ENCODE measurements around the gene LIX1L.

LIX1L gene

DNA sequence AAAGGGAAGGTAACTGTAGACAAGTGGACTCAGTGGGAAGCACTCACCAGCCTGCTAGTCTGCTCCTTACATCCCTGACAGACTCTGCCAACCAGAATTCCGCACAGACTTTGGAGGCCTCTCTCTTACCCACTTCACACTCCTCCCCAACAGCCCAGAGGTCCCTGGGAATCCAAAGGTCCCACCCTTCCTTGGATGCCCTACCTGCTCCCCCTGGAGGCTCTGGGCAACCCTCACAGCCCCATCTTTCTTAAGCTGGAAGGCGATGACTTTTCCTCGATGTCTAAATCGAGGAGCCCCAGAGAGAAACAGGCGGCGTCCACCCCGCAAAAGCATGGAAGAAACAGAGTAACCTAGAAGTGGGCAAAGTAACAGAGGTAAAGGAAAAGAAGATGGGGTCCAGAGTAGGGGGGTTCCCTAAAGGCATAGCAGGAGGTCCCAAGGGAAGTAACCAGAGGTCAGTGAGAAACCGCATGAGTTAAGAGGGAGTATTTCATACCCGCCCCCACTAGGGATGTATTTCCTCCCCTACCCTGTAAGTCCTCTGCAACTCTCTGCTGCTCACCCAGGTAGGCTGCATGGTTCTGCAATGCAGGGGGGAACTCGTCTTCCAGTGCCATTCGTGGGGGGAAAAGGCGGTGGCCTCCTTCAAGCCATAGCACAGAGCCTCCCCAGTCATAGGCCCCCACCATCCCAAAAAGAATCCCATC, 56.4 kb downstream of the LIX1L start:
- TF ChIP-seq EZH2phosphoT487 (IDR thresholded peaks at IDR 0.05; ENCODE audit: borderline replicate concordance) (no peak), CTCF (conservative IDR thresholded peaks at IDR 0.05; ENCODE audit: low read length) (no peak)
- Histone ChIP-seq H3K9ac (ENCODE audit: low read depth, low read length, poor library complexity, severe bottlenecking) (no peak overlapping the region), H3K9me2 (replicated peaks; ENCODE audit: low read depth, low read length) (no peaks in the 10 kb centered on the region), H3K79me2 (ENCODE audit: insufficient read depth, low read length) (no peaks in the 10 kb centered on the region), H3K9me3 (ENCODE audit: insufficient read depth, low read depth, low read length) (no peaks in the 10 kb centered on the region), H3K36me3 (ENCODE audit: insufficient read depth, low read length) (no peaks in the 10 kb centered on the region), H2AFZ (ENCODE audit: low read length) (no peak overlapping the region), H3K4me3 (ENCODE audit: low read length, poor library complexity, severe bottlenecking) (no peak overlapping the region), H3K4me1 (ENCODE audit: insufficient read depth, low read length, poor library complexity, severe bottlenecking) (no peaks in the 10 kb centered on the region), H4K20me1 (ENCODE audit: insufficient read depth, low read length, poor library complexity, severe bottlenecking) (no peaks in the 10 kb centered on the region), H3K27me3 (ENCODE audit: insufficient read depth, low read length, poor library complexity, severe bottlenecking) (no peaks in the 10 kb centered on the region), H3F3A (ENCODE audit: low read depth) (no peaks in the 10 kb centered on the region), H3K4me2 (ENCODE audit: low read depth, low read length, poor library complexity, severe bottlenecking) (no peak overlapping the region)

DNA sequence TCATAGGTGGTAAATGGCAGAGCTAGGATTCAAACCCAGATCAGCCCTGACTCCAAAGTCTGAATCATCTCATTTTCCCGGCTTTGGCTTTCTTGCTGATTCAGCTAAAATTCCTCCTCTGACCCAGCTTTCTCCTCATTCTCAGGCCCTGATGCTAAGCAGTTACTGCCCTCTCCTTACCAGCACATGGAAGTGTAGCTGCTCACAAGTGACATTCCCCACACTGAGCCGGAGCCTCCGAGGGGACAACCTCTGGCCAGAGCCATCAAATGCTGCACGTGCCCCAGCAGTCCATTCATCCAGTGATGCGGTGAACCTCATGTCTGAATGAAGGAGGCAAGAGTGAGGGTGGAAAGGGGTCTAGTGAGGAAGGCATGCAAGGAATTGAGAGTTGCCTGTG, 59.1 kb downstream of the LIX1L start:
- Histone ChIP-seq H3K4me2 (ENCODE audit: low read depth, low read length, poor library complexity, severe bottlenecking) (no peak overlapping the region), H3K79me2 (ENCODE audit: insufficient read depth, low read length) (no peaks in the 10 kb centered on the region), H3K27me3 (ENCODE audit: insufficient read depth, low read length, poor library complexity, severe bottlenecking) (no peaks in the 10 kb centered on the region), H3K4me3 (ENCODE audit: low read length, poor library complexity, severe bottlenecking) (no peak overlapping the region), H3K4me1 (ENCODE audit: insufficient read depth, low read length, poor library complexity, severe bottlenecking) (no peaks in the 10 kb centered on the region), H3K9me3 (ENCODE audit: insufficient read depth, low read depth, low read length) (no peaks in the 10 kb centered on the region), H2AFZ (ENCODE audit: low read length) (no peak overlapping the region), H3K9ac (ENCODE audit: low read depth, low read length, poor library complexity, severe bottlenecking) (no peak overlapping the region), H4K20me1 (ENCODE audit: insufficient read depth, low read length, poor library complexity, severe bottlenecking) (no peaks in the 10 kb centered on the region), H3K36me3 (ENCODE audit: insufficient read depth, low read length) (no peaks in the 10 kb centered on the region), H3K9me2 (replicated peaks; ENCODE audit: low read depth, low read length) (no peaks in the 10 kb centered on the region), H3F3A (ENCODE audit: low read depth) (no peaks in the 10 kb centered on the region)
- TF ChIP-seq EZH2phosphoT487 (IDR thresholded peaks at IDR 0.05; ENCODE audit: borderline replicate concordance) (no peak), CTCF (conservative IDR thresholded peaks at IDR 0.05; ENCODE audit: low read length) (no peak)

DNA sequence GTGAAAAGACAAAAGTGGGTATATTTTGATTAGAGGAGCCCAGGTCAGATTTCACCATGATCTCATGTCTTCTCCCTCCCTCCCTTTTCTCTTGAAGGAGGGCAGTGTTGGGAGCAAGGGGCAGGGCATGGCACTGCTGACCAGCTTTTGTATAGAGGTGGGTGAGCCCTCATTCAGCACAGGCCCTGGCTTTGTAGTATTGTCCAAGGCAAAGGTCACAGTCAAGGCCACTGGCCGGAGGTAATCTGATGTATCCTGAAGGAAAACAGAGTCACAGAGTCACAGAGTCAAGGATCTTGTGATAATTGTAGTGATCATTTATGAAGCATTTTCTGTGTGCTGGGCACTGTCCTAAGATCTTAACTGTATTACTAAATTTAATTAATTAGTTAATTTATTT, 59.8 kb downstream of the LIX1L start:
- Histone ChIP-seq H3K36me3 (ENCODE audit: insufficient read depth, low read length) (no peaks in the 10 kb centered on the region), H3F3A (ENCODE audit: low read depth) (no peaks in the 10 kb centered on the region), H3K4me2 (ENCODE audit: low read depth, low read length, poor library complexity, severe bottlenecking) (no peak overlapping the region), H3K9me2 (replicated peaks; ENCODE audit: low read depth, low read length) (no peaks in the 10 kb centered on the region), H3K4me1 (ENCODE audit: insufficient read depth, low read length, poor library complexity, severe bottlenecking) (no peaks in the 10 kb centered on the region), H3K27me3 (ENCODE audit: insufficient read depth, low read length, poor library complexity, severe bottlenecking) (no peaks in the 10 kb centered on the region), H3K79me2 (ENCODE audit: insufficient read depth, low read length) (no peaks in the 10 kb centered on the region), H3K4me3 (ENCODE audit: low read length, poor library complexity, severe bottlenecking) (no peak overlapping the region), H3K9ac (ENCODE audit: low read depth, low read length, poor library complexity, severe bottlenecking) (no peak overlapping the region), H4K20me1 (ENCODE audit: insufficient read depth, low read length, poor library complexity, severe bottlenecking) (no peaks in the 10 kb centered on the region), H3K9me3 (ENCODE audit: insufficient read depth, low read depth, low read length) (no peaks in the 10 kb centered on the region), H2AFZ (ENCODE audit: low read length) (no peak overlapping the region)
- TF ChIP-seq CTCF (conservative IDR thresholded peaks at IDR 0.05; ENCODE audit: low read length) (no peak), EZH2phosphoT487 (IDR thresholded peaks at IDR 0.05; ENCODE audit: borderline replicate concordance) (no peak)

All from Loucy (cell line).